ENCODE results near the gene DNAJC3.

DNA sequence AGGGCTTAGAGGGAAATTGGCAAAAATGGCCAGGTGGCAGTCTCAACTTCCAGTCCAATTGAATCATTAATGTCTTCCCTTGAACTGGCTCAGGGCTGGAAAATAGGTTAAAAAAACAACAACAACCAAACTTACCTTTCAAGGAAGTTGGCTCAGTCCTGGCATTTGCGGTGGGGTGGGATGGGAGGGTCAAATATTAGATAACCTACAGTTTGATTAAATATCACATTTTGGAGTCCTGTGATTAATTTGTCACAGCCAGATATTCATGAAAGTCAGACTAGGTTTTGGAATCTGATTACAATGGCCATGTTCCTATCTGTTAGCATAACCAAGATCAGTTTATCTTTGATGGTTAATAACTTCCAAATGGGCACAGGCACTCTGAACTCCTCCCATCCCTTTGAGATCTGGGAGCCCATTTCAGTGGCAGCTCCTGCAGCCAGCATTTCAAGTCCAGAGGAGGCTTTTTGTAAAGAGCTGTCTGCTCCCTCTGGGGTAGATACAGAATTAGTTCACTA is 24.6 kb upstream of the DNAJC3 start:
- TF ChIP-seq POLR2AphosphoS5 (IDR thresholded peaks at IDR 0.05; ENCODE audit: low read depth, low read length) (no peak), REST (IDR thresholded peaks at IDR 0.05; ENCODE audit: insufficient read depth in 1 of 2, low read depth in 2 of 2, low read length in 2 of 2) (no peak), TAF1 (IDR thresholded peaks at IDR 0.05; ENCODE audit: borderline replicate concordance, insufficient read depth, low read length) (no peak), SIN3A (IDR thresholded peaks at IDR 0.05; ENCODE audit: borderline replicate concordance, insufficient read depth, low read length) (no peak)
